Stomach (tissue), 9 donors: ENCODE data around the gene FBRSL1. TPM values are rescaled to one million over a fixed set of nuclear protein-coding genes. Genes with fewer than 3 reads are reported as not detected.

ENCODE experiments used
- DNase-seq, 2 donors: peaks; one replicate each; pipeline versions ENCODE4 v3.0.0 to v3.0.0-alpha.2; 2013 to 2019
- H3K27ac ChIP-seq, 5 donors: fragments of 200-600 bp in 4 of 5; sonication (generic) in 4 of 5; one replicate each; pipeline ENCODE4 v1.5.1; 2013 to 2019; ENCODE audit warnings: mild to moderate bottlenecking in 1 of 5, moderate library complexity in 1 of 5
- H3K27me3 ChIP-seq, 3 donors: fragments of 200-600 bp; sonication (generic); one replicate each; pipeline ENCODE4 v1.5.1; 2017 to 2019; ENCODE audit warnings: mixed run types in 1 of 3
- H3K36me3 ChIP-seq, 4 donors: fragments of 200-600 bp; sonication (generic); 1 replicate in 3 of 4; 2 replicates in 1 of 4; pipeline ENCODE4 v1.5.1; 2016 to 2019
- H3K4me1 ChIP-seq, 4 donors: fragments of 200-600 bp; sonication (generic); one replicate each; pipeline ENCODE4 v1.5.1; 2016 to 2019
- H3K4me3 ChIP-seq, 4 donors: fragments of 200-600 bp; sonication (generic) in 3 of 4; one replicate each; pipeline ENCODE4 v1.5.1; 2016 to 2019; ENCODE audit warnings: mild to moderate bottlenecking in 1 of 4
- H3K9me3 ChIP-seq, 4 donors: fragments of 200-600 bp; sonication (generic); one replicate each; pipeline ENCODE4 v1.5.1; 2016 to 2019
- CTCF ChIP-seq, 7 experiments: fragments of 450-650 bp in 4 of 7; fragments of 200-600 bp in 3 of 7; sonication (generic) in 3 of 7; IDR thresholded peaks; one replicate each; pipeline ENCODE4 v1.5.1; 2016 to 2019; ENCODE audit warnings: antibody characterized with exemption in 7 of 7, control low read depth in 2 of 7, mild to moderate bottlenecking in 1 of 7
- EP300 ChIP-seq: sonication (generic); formaldehyde crosslinking; IDR thresholded peaks from one replicate; pipeline ENCODE4 v1.6.1; 2017; ENCODE audit warnings: antibody characterized with exemption
- POLR2A ChIP-seq, 4 donors: fragments of 450-650 bp; IDR thresholded peaks; one replicate each; pipeline ENCODE4 v1.6.1; 2016; ENCODE audit warnings: antibody characterized with exemption in 4 of 4, control low read depth in 2 of 4, mild to moderate bottlenecking in 1 of 4, moderate library complexity in 1 of 4
- POLR2AphosphoS5 ChIP-seq, 3 donors: sonication (generic); formaldehyde crosslinking; IDR thresholded peaks; one replicate each; pipeline ENCODE4 v1.6.1; 2016; ENCODE audit warnings: antibody characterized with exemption in 3 of 3
- WGBS, 5 donors: extraction: QIAGEN DNeasy Blood & Tissue Kit in 3 of 5; methylation state at CpG; one replicate each; pipeline versions ENCODE4 v1.1.5 to v1.1.7; 2013 to 2018; 5-methylcytosine and 5-hydroxymethylcytosine counted together
- intact Hi-C: fragments of 100-400 bp; cut with DNase I; formaldehyde crosslinking; loops from one replicate; pipeline ENCODE4 v1.15.1; 2023; ENCODE audit warnings: low total_unique reads
- polyA plus RNA-seq, 3 donors: library from polyadenylated mRNA; stranded (reverse); fragments of 200-250 nt; gene quantifications; one replicate each; pipeline ENCODE4 v1.2.3, GENCODE V29; 2013
- total RNA-seq, 5 donors: library from RNA; depleted of rRNA; stranded (reverse); fragments of >200 nt; gene quantifications; one replicate each; pipeline versions ENCODE4 v1.1.0 to v1.2.3, GENCODE V29; 2014 to 2016
- donor health status: healthy with polysubstance abuse.
- donor health status: Bipolar disorder and iron deficiency.
- donor health status: healthy.

FBRSL1 gene
- total and polyA plus RNA-seq, 8 donors, result 5.3 to 110 (median 15.7) TPM

DNA sequence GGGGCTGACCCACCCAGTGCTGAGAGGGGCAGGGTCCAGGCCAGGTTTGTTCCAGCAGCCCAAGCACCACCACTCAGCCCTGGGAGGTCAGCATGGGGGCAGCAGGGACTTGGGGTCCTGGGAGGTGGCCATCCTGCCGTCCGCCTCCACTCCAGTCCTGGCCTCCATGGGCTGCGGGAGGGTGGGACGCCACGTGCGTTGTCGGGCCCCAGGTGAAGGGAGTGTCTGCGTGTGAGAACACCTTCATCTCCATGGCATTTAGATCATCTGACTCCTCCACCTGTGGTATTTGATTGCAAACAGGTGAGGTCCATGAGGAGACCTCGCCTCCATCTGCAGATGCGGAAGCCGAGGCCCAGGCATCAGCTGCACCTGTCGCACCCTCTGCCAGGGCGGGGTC is 44.1 kb downstream of the FBRSL1 start:
- intact Hi-C loops, result no loop called here
- H3K9me3 ChIP-seq, result peaks cover 0 to 7% (median 0%) of the 10 kb centered on the region in 4 donors
- H3K27ac ChIP-seq, result no peak overlapping the region
- peaks cover 0 to 41% (median 9%) of the 10 kb centered on the region in 4 donors for H3K36me3 ChIP-seq
- WGBS, 5 donors, result 95 to 100% (median 97%) methylated on average over 11 to 13 of the region's 13 CpGs
- H3K4me3 ChIP-seq, result no peak overlapping the region
- no peaks in the 10 kb centered on the region for H3K27me3 ChIP-seq
- H3K4me1 ChIP-seq, result no peaks in the 10 kb centered on the region
- TF ChIP-seq EP300 (no peak), POLR2AphosphoS5 (IDR thresholded peaks at IDR 0.05) (no peak), CTCF (IDR thresholded peaks at IDR 0.05) (no peak), POLR2A (IDR thresholded peaks at IDR 0.05) (no peak)
- no peak for DNase-seq

GRCh38 chr12:132535019-132535418 is 45.1 kb downstream of the FBRSL1 start:
- TF ChIP-seq POLR2AphosphoS5 (IDR thresholded peaks at IDR 0.05) (no peak), POLR2A (IDR thresholded peaks at IDR 0.05) (no peak), EP300 (no peak), CTCF (IDR thresholded peaks at IDR 0.05) (no peak)
- Histone ChIP-seq H3K9me3 (peaks cover 0 to 7% (median 0%) of the 10 kb centered on the region in 4 donors), H3K4me3 (no peak overlapping the region), H3K4me1 (no peaks in the 10 kb centered on the region), H3K27me3 (no peaks in the 10 kb centered on the region), H3K27ac (no peak overlapping the region), H3K36me3 (peaks cover 0 to 34% (median 7%) of the 10 kb centered on the region in 4 donors)
- intact Hi-C loops, result no loop called here
- DNase-seq, result no peak
- 90 to 96% (median 94%) methylated on average over 13 of the region's 13 CpGs for WGBS, 5 donors

DNA sequence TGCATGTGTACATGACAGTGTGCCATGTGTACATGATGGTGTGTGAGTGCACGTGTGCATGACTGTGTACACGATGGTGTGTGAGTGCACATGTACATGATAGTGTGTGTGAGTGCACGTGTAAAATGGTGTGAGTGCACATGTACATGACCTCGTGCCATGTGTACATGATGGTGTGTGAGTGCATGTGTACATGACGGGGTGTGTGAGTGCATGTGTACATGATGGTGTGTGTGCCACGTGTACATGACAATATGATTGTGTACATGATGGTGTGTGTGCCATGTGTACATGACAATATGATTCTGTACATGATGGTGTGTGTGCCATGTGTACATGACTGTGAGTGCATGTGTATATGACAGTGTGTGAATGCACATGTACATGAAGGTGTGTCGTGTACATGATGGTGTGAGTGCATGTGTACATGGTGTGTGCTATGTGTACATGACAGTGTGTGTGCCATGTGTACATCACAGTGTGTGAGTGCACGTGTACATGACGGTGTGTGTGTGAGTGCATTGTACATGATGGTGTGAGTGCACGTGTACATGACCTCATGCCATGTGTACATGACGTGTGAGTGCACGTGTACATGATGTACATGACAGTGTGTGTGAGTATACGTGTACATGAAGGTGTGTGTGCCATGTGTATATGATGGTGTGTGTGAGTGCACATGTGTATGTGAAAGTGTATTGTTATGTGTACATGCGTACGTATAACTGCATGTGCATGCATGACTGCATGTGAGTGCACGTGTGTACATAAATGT is 46.3 kb downstream of the FBRSL1 start:
- Histone ChIP-seq H3K4me3 (no peak overlapping the region), H3K27me3 (no peaks in the 10 kb centered on the region), H3K4me1 (no peaks in the 10 kb centered on the region), H3K9me3 (peaks cover 0 to 7% (median 0%) of the 10 kb centered on the region in 4 donors), H3K27ac (no peak overlapping the region), H3K36me3 (peaks cover 0 to 30% (median 8%) of the 10 kb centered on the region in 4 donors)
- TF ChIP-seq POLR2A (IDR thresholded peaks at IDR 0.05) (no peak), CTCF (IDR thresholded peaks at IDR 0.05) (no peak), EP300 (no peak), POLR2AphosphoS5 (IDR thresholded peaks at IDR 0.05) (no peak)
- intact Hi-C loops, result no loop called here
- no peak for DNase-seq
- WGBS, 5 donors, result 92 to 97% (median 96%) methylated on average over 16 of the region's 16 CpGs

DNA sequence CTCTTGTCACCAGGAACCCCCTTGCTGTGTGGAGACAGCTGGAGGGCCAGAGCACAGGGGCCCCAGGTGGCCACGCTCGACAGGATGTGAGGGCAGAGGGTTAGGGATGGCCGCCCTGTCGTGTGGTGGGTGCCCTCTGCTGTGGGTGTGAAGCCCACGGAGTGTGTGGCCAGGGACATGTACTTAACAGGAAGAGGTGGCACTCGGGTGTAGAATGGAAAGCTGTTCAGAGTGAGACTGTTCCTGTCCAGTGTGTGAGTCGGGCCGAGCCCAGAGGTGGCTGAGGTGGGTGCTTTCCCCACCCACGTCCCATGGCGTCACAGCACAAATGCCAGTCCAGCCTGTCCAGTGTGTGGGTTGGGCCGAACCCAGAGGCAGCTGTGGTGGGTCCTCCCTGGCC is 47.1 kb downstream of the FBRSL1 start:
- Histone ChIP-seq H3K27ac (no peak overlapping the region), H3K27me3 (no peaks in the 10 kb centered on the region), H3K4me3 (no peak overlapping the region), H3K9me3 (peaks cover 0 to 7% (median 0%) of the 10 kb centered on the region in 4 donors), H3K36me3 (peaks cover 0 to 23% (median 11%) of the 10 kb centered on the region in 4 donors), H3K4me1 (no peaks in the 10 kb centered on the region)
- no peak for DNase-seq
- TF ChIP-seq POLR2A (IDR thresholded peaks at IDR 0.05), result no peak
- no peak for TF ChIP-seq POLR2AphosphoS5 (IDR thresholded peaks at IDR 0.05)
- no peak for TF ChIP-seq CTCF (IDR thresholded peaks at IDR 0.05)
- no peak for TF ChIP-seq EP300
- 76 to 91% (median 83%) methylated on average over 11 of the region's 11 CpGs for WGBS, 5 donors
- intact Hi-C loops, result no loop called here
